ENCODE results near the gene RAB11B.

Gene RAB11B

GRCh38 chr19:8446061-8446709 is 56.0 kb downstream of the RAB11B start:
- Mint-ChIP-seq H3K4me3 (peak overlapping the region; percentile 93 to 98 (median 97)), H3K4me1 (peaks cover 43% of the 10 kb centered on the region), H3K36me3 (ENCODE audit: low read depth) (peaks cover 32% of the 10 kb centered on the region), H3K27ac (peak overlapping the region; percentile 51 to 92 (median 83)), H3K27me3 (ENCODE audit: low read depth) (no peaks in the 10 kb centered on the region), H3K9me3 (no peaks in the 10 kb centered on the region)
- no peak for TF ChIP-seq CTCF (IDR thresholded peaks at IDR 0.05; ENCODE audit: unreplicated experiment in 3 of 3)

GRCh38 chr19:8449830-8450229 is 59.7 kb downstream of the RAB11B start:
- Mint-ChIP-seq H3K9me3 (no peaks in the 10 kb centered on the region), H3K36me3 (ENCODE audit: low read depth) (peaks cover 45% of the 10 kb centered on the region), H3K4me3 (peak overlapping the region; percentile 1 to 54 (median 33)), H3K27ac (peak overlapping the region in 2 of 3 experiments; percentile 19 to 79), H3K4me1 (peaks cover 69% of the 10 kb centered on the region), H3K27me3 (ENCODE audit: low read depth) (no peaks in the 10 kb centered on the region)
- TF ChIP-seq CTCF (IDR thresholded peaks at IDR 0.05; ENCODE audit: unreplicated experiment in 3 of 3), result no peak

- Mint-ChIP-seq H3K27me3 (ENCODE audit: low read depth) (no peaks in the 10 kb centered on the region), H3K4me1 (peaks cover 76% of the 10 kb centered on the region), H3K27ac (peak overlapping the region in 2 of 3 experiments; percentile 73 to 86), H3K4me3 (peak overlapping the region in 2 of 3 experiments; percentile 23 to 26), H3K9me3 (no peaks in the 10 kb centered on the region), H3K36me3 (ENCODE audit: low read depth) (peaks cover 51% of the 10 kb centered on the region)
- no peak for TF ChIP-seq CTCF (IDR thresholded peaks at IDR 0.05; ENCODE audit: unreplicated experiment in 3 of 3)
Measured at GRCh38 chr19:8451377-8451776, 61.2 kb downstream of the RAB11B start.

DNA sequence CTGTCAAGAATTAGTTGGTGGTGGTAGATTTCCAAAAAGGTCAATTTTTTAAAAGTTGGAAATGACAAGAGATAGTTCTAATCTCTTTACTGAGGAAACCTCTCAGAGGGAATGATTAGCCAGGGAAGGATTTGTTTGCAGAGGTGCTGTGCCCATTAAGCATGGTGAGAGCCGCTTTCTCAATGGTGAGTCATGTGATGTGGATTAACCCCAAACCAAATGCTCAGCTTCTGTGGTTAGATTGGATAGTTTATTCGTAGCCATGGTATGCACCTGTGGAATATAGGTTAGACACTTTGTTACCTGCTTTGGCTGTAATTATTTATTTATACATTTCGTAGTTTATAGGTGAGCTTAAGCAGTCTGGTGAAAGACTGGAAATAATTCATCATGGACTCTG is 61.7 kb downstream of the RAB11B start:
- TF ChIP-seq CTCF (IDR thresholded peaks at IDR 0.05; ENCODE audit: unreplicated experiment in 3 of 3), result no peak
- Mint-ChIP-seq H3K27me3 (ENCODE audit: low read depth) (no peaks in the 10 kb centered on the region), H3K4me3 (peak overlapping the region in 1 of 3 experiments; percentile 9)

DNA sequence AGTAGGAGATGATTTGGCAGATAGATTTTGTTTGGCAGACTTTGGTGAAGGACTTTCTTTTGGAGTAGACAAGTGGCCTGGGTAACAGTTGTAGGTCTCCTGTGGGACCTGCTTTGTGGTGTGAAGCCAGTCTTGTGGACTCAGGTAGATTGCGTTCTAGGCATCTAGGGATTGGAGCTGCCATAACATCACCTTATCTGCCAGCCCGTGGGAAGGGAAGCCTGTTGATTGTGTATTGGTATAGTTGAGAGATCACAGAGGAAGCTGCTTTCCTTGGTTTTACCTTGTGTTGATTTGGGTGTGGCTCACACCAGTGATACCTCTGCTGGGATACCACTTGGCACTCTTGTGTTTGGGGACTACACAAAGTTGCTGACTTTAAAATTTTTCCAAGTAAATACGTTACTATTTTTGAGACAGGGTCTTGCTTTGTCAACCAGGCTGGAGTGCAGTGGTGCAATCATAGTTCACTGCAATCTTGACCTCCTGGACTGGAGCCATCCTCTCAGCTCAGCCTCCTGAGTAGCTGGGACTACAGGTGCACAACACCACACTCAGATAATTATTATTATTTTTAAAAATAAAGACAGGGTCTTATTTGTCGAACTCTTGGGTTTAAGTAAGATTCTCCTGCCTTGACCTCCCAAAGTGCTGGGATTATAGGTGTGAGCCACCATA is 62.4 kb downstream of the RAB11B start:
- Mint-ChIP-seq H3K27me3 (ENCODE audit: low read depth) (no peaks in the 10 kb centered on the region), H3K36me3 (ENCODE audit: low read depth) (peaks cover 47% of the 10 kb centered on the region), H3K9me3 (no peaks in the 10 kb centered on the region), H3K4me1 (peaks cover 76% of the 10 kb centered on the region), H3K4me3 (no peak overlapping the region), H3K27ac (peak overlapping the region; percentile 11 to 78 (median 38))
- no peak for TF ChIP-seq CTCF (IDR thresholded peaks at IDR 0.05; ENCODE audit: unreplicated experiment in 3 of 3)

More for the DNA sequence above, 61.7 kb downstream of the RAB11B start:
- peaks cover 52% of the 10 kb centered on the region for H3K36me3 Mint-ChIP-seq (ENCODE audit: low read depth)
- H3K9me3 Mint-ChIP-seq, result no peaks in the 10 kb centered on the region
- peaks cover 76% of the 10 kb centered on the region for H3K4me1 Mint-ChIP-seq
- H3K27ac Mint-ChIP-seq, result peak overlapping the region; percentile 38 to 86 (median 73)
